ENCODE data around the gene FOSL2. TPM values are rescaled to one million over a fixed set of nuclear protein-coding genes. Genes with fewer than 3 reads are reported as not detected.

FOSL2 gene
- polyA plus RNA-seq, 3 donors: 24.8 to 270 (median 28.6) TPM

DNA sequence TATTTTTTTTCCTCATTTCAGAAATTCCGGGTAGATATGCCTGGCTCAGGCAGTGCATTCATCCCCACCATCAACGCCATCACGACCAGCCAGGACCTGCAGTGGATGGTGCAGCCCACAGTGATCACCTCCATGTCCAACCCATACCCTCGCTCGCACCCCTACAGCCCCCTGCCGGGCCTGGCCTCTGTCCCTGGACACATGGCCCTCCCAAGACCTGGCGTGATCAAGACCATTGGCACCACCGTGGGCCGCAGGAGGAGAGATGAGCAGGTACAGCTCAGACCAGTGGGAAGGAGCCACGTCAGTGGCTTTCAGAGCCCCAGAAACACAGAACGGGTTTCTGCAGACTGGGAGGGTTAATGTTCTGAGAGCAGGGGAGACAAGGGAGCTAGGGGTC is 11.4 kb downstream of the FOSL2 start:
- H3K9me3 Mint-ChIP-seq: no peaks in the 10 kb centered on the region
- peak overlapping the region; percentile 55 to 97 (median 81) for H3K27ac Mint-ChIP-seq
- H3K4me1 Mint-ChIP-seq: peaks cover 96% of the 10 kb centered on the region
- H3K4me3 Mint-ChIP-seq: no peak overlapping the region
- Histone ChIP-seq H3K27me3 (ENCODE audit: control insufficient read depth in 2 of 2, insufficient read depth in 2 of 2, low read length in 2 of 2) (no peaks in the 10 kb centered on the region), H3K4me3 (replicated peaks in 1 of 3; ENCODE audit: low read depth in 2 of 3, low read length in 3 of 3) (no peak overlapping the region), H3K79me2 (ENCODE audit: insufficient read depth, low read length) (peaks cover 99% of the 10 kb centered on the region), H3K36me3 (replicated peaks in 1 of 2; ENCODE audit: control insufficient read depth in 1 of 2, insufficient read depth in 2 of 2, low read length in 2 of 2) (peaks cover 74 to 100% of the 10 kb centered on the region in 2 donors), H3K4me2 (replicated peaks; ENCODE audit: extremely low read depth, low read length, poor library complexity, severe bottlenecking) (no peak overlapping the region), H3K9me3 (replicated peaks in 1 of 2; ENCODE audit: control insufficient read depth in 1 of 2, insufficient read depth in 1 of 2, low read length in 2 of 2) (no peaks in the 10 kb centered on the region), H3K4me1 (ENCODE audit: control insufficient read depth in 1 of 2, insufficient read depth in 2 of 2, low read length in 2 of 2) (peaks cover 100% of the 10 kb centered on the region in 2 donors), H4K20me1 (ENCODE audit: insufficient read depth, low read length) (peaks cover 100% of the 10 kb centered on the region), H2AFZ (ENCODE audit: insufficient read depth, low read depth, low read length, poor library complexity, severe bottlenecking) (no peak overlapping the region), H3K9ac (ENCODE audit: insufficient read depth, low read length, poor library complexity, severe bottlenecking) (no peak overlapping the region), H3K27ac (ENCODE audit: low read depth in 1 of 2, low read length in 2 of 2) (peak overlapping the region; percentile 30 to 93)
- DNase-seq: no peak
- TF ChIP-seq, protein P1, sequence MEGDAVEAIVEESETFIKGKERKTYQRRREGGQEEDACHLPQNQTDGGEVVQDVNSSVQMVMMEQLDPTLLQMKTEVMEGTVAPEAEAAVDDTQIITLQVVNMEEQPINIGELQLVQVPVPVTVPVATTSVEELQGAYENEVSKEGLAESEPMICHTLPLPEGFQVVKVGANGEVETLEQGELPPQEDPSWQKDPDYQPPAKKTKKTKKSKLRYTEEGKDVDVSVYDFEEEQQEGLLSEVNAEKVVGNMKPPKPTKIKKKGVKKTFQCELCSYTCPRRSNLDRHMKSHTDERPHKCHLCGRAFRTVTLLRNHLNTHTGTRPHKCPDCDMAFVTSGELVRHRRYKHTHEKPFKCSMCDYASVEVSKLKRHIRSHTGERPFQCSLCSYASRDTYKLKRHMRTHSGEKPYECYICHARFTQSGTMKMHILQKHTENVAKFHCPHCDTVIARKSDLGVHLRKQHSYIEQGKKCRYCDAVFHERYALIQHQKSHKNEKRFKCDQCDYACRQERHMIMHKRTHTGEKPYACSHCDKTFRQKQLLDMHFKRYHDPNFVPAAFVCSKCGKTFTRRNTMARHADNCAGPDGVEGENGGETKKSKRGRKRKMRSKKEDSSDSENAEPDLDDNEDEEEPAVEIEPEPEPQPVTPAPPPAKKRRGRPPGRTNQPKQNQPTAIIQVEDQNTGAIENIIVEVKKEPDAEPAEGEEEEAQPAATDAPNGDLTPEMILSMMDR (IDR thresholded peaks at IDR 0.05): no peak
- H3K27me3 Mint-ChIP-seq (ENCODE audit: low read depth in 3 of 3): peaks cover 0 to 5% (median 0%) of the 10 kb centered on the region in 3 donors
- H3K36me3 Mint-ChIP-seq: peaks cover 88 to 92% of the 10 kb centered on the region in 2 donors
- intact Hi-C loops (cut with micrococcal nuclease): loop anchor here in 1 of 2 donors (10.0 kb wide), 1 partner anchor 649 kb away; no protein-coding TSS in a partner anchor
- 98% methylated on average over 9 of the region's 11 CpGs for WGBS (ENCODE audit: insufficient coverage)

DNA sequence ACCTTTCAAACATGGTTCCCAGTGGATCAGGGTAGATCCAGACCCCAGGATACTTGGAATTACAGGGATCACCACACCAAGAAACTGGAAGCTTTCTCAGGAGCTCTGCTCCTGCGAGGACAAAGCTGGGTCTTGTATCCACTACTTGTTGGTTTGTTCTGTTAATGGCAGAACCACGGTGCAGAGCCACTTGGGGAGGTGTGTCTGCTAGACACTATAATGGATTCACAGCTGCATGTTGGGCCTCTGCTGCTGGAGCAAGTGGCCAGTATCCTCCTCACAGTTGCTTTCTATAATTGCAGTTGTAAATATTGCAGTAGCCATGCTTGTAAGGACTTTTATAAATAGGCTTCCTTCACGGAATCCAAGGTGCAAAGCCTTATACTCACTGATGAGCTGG is 12.9 kb downstream of the FOSL2 start:
- Histone ChIP-seq H3K9me3 (replicated peaks in 1 of 2; ENCODE audit: control insufficient read depth in 1 of 2, insufficient read depth in 1 of 2, low read length in 2 of 2) (no peaks in the 10 kb centered on the region), H3K27ac (ENCODE audit: low read depth in 1 of 2, low read length in 2 of 2) (peak overlapping the region; percentile 92 to 93), H3K36me3 (replicated peaks in 1 of 2; ENCODE audit: control insufficient read depth in 1 of 2, insufficient read depth in 2 of 2, low read length in 2 of 2) (peaks cover 81 to 100% of the 10 kb centered on the region in 2 donors), H3K4me2 (replicated peaks; ENCODE audit: extremely low read depth, low read length, poor library complexity, severe bottlenecking) (no peak overlapping the region), H4K20me1 (ENCODE audit: insufficient read depth, low read length) (peaks cover 100% of the 10 kb centered on the region), H3K27me3 (ENCODE audit: control insufficient read depth in 2 of 2, insufficient read depth in 2 of 2, low read length in 2 of 2) (no peaks in the 10 kb centered on the region), H3K4me3 (replicated peaks in 1 of 3; ENCODE audit: low read depth in 2 of 3, low read length in 3 of 3) (peak overlapping the region in 1 of 3 experiments; percentile 0), H3K9ac (ENCODE audit: insufficient read depth, low read length, poor library complexity, severe bottlenecking) (no peak overlapping the region), H3K79me2 (ENCODE audit: insufficient read depth, low read length) (peaks cover 99% of the 10 kb centered on the region), H2AFZ (ENCODE audit: insufficient read depth, low read depth, low read length, poor library complexity, severe bottlenecking) (no peak overlapping the region), H3K4me1 (ENCODE audit: control insufficient read depth in 1 of 2, insufficient read depth in 2 of 2, low read length in 2 of 2) (peaks cover 96 to 99% of the 10 kb centered on the region in 2 donors)
- TF ChIP-seq, protein P1 (IDR thresholded peaks at IDR 0.05): no peak
- H3K27ac Mint-ChIP-seq: peak overlapping the region; percentile 70 to 97 (median 94)
- no peak overlapping the region for H3K4me3 Mint-ChIP-seq
- peaks cover 96% of the 10 kb centered on the region for H3K4me1 Mint-ChIP-seq
- H3K27me3 Mint-ChIP-seq (ENCODE audit: low read depth in 3 of 3): no peaks in the 10 kb centered on the region
- no peaks in the 10 kb centered on the region for H3K9me3 Mint-ChIP-seq
- no peak for DNase-seq
- peaks cover 91 to 95% of the 10 kb centered on the region in 2 donors for H3K36me3 Mint-ChIP-seq
- intact Hi-C loops (cut with micrococcal nuclease): loop anchor here (5.0 to 10.0 kb wide), 2 partner anchors 42 to 651 kb away; no protein-coding TSS in a partner anchor
- 96% methylated on average over 3 of the region's 3 CpGs for WGBS (ENCODE audit: insufficient coverage)

Data from CD14-positive monocyte (primary cell).